Transverse colon (tissue), 4 donors: Measurements from ENCODE around the gene CERS5. TPM values are rescaled to one million over a fixed set of nuclear protein-coding genes. Genes with fewer than 3 reads are reported as not detected.

Source experiments
- DNase-seq: peaks from one replicate; pipeline ENCODE4 v3.0.0-alpha.2; 2019
- H3K27ac ChIP-seq, 4 donors: fragments of 200-600 bp; sonication (generic); 2 replicates each; pipeline ENCODE4 v1.5.1; 2016 to 2018; ENCODE audit warnings: inconsistent platforms in 4 of 4
- H3K27me3 ChIP-seq: fragments of 200-600 bp; sonication (generic); 2 replicates; pipeline ENCODE4 v1.5.1; 2017; ENCODE audit warnings: inconsistent platforms
- H3K36me3 ChIP-seq, 4 donors: fragments of 200-600 bp; sonication (generic); 2 replicates each; pipeline ENCODE4 v1.5.1; 2017 to 2019; ENCODE audit warnings: inconsistent platforms in 4 of 4
- H3K4me1 ChIP-seq, 4 donors: fragments of 200-600 bp; sonication (generic); 2 replicates each; pipeline ENCODE4 v1.5.1; 2017 to 2020; ENCODE audit warnings: inconsistent platforms in 4 of 4
- H3K4me3 ChIP-seq, 4 donors: fragments of 200-600 bp; sonication (generic); 1 replicate in 1 of 4; 2 replicates in 3 of 4; pipeline versions ENCODE4 v1.5.1 to v1.6.1; 2017 to 2019; ENCODE audit warnings: inconsistent platforms in 4 of 4
- H3K9me3 ChIP-seq, 2 donors: fragments of 200-600 bp; sonication (generic); 2 replicates each; pipeline ENCODE4 v1.5.1; 2017 to 2019; ENCODE audit warnings: inconsistent platforms in 2 of 2
- EP300 ChIP-seq: sonication (generic); formaldehyde crosslinking; IDR thresholded peaks from one replicate; pipeline ENCODE4 v1.6.1; 2017; ENCODE audit warnings: antibody characterized with exemption, low read depth
- POLR2A ChIP-seq: fragments of 450-650 bp; IDR thresholded peaks from one replicate; pipeline ENCODE4 v1.6.1; 2016; ENCODE audit warnings: antibody characterized with exemption, mild to moderate bottlenecking, moderate library complexity
- POLR2AphosphoS5 ChIP-seq, 3 donors: sonication (generic); formaldehyde crosslinking; IDR thresholded peaks; one replicate each; pipeline ENCODE4 v1.6.1; 2016; ENCODE audit warnings: antibody characterized with exemption in 3 of 3
- WGBS, 2 donors: methylation state at CpG; one replicate each; pipeline ENCODE4 v1.1.5; 2018; ENCODE audit warnings: low coverage in 1 of 2; 5-methylcytosine and 5-hydroxymethylcytosine counted together
- in situ Hi-C, 4 donors: fragments of 200-750 bp; cut with MboI; loops; one replicate each; pipeline versions ENCODE4 v1.15.0 to v1.15.1; 2017; ENCODE audit warnings: low sequenced_read_pairs in 3 of 4, low pct_ligation_motif_present in 1 of 4, low pct_unique_long_range_greater_than_20kb in 1 of 4
- intact Hi-C: fragments of 100-400 bp; cut with DNase I; formaldehyde crosslinking; loops from one replicate; pipeline ENCODE4 v1.15.1; 2023; ENCODE audit warnings: low total_unique reads
- total RNA-seq, 4 donors: library from RNA; depleted of rRNA; stranded (reverse); fragments of >200 nt; gene quantifications; one replicate each; pipeline ENCODE4 v1.1.0, GENCODE V29; 2016
- TF ChIP-seq, protein P1 (sequence below), 5 experiments: fragments of 200-600 bp in 3 of 5; fragments of 450-650 bp in 2 of 5; sonication (generic) in 3 of 5; IDR thresholded peaks; 1 replicate in 2 of 5; 2 replicates in 3 of 5; pipeline ENCODE4 v1.5.1; 2016 to 2017; ENCODE audit warnings: antibody characterized with exemption in 5 of 5, inconsistent platforms in 3 of 5, mild to moderate bottlenecking in 2 of 5, moderate library complexity in 1 of 5

The CERS5 gene
- total RNA-seq, 4 donors from 2014 or later = 17.5 to 32.5 (median 21.0) TPM

DNA sequence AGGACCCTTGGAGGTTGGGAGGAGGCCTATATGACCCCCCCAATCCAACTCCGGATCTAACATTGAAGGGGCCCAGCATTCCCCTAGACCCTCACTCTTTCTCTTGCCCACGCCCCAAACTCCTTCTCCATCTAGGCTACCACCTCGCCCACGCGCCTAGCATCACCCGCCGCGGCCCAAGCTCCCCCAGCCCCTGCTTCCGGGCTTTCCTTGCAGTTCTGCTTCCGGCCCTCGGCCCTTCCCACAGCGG lies 445 bp downstream of the CERS5 start:
- Histone ChIP-seq H3K4me1 (peaks cover 2 to 22% (median 12%) of the 10 kb centered on the region in 4 donors), H3K27me3 (no peaks in the 10 kb centered on the region), H3K27ac (peak overlapping the region; percentile 88 to 93 (median 92)), H3K36me3 (no peaks in the 10 kb centered on the region), H3K4me3 (peak overlapping the region; percentile 70 to 85 (median 80)), H3K9me3 (no peaks in the 10 kb centered on the region)
- intact Hi-C loops = no loop called here
- 0% methylated on average over 12 of the region's 12 CpGs; no CpG with 5 or more reads in 1 of the 2 donors for WGBS, 2 donors
- no peak for DNase-seq
- in situ Hi-C loops = loop anchor here in 1 of 4 donors (10.0 kb wide), 1 partner anchor 52 kb away; the partner anchor contains the start of gene COX14
- no peak for TF ChIP-seq POLR2AphosphoS5 (IDR thresholded peaks at IDR 0.05)
- TF ChIP-seq, protein P1, sequence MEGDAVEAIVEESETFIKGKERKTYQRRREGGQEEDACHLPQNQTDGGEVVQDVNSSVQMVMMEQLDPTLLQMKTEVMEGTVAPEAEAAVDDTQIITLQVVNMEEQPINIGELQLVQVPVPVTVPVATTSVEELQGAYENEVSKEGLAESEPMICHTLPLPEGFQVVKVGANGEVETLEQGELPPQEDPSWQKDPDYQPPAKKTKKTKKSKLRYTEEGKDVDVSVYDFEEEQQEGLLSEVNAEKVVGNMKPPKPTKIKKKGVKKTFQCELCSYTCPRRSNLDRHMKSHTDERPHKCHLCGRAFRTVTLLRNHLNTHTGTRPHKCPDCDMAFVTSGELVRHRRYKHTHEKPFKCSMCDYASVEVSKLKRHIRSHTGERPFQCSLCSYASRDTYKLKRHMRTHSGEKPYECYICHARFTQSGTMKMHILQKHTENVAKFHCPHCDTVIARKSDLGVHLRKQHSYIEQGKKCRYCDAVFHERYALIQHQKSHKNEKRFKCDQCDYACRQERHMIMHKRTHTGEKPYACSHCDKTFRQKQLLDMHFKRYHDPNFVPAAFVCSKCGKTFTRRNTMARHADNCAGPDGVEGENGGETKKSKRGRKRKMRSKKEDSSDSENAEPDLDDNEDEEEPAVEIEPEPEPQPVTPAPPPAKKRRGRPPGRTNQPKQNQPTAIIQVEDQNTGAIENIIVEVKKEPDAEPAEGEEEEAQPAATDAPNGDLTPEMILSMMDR (IDR thresholded peaks at IDR 0.05) = no peak
- TF ChIP-seq EP300 = no peak
- TF ChIP-seq POLR2A = no peak

DNA sequence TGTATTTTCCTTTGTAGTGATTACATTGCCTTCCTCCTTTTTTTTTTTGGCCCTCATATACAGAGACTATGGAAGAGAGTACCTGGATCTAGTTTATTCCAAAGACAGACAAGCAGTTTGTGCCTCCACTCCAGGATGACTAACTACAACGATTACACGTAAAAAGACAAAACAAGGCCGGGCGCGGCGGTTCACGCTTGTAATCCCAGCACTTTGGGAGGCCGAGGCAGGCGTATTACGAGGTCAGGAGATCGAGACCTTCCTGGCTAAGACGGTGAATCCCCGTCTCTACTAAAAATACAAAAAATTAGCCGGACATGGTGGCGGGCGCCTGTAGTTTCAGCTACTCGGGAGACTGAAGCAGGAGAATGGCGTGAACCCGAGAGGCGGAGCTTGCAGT lies 2.2 kb downstream of the CERS5 start:
- H3K4me1 ChIP-seq = peaks cover 2 to 22% (median 12%) of the 10 kb centered on the region in 4 donors
- TF ChIP-seq EP300 (no peak), POLR2AphosphoS5 (IDR thresholded peaks at IDR 0.05) (no peak), POLR2A (no peak)
- TF ChIP-seq, protein P1 (IDR thresholded peaks at IDR 0.05) = no peak
- no peaks in the 10 kb centered on the region for H3K36me3 ChIP-seq
- in situ Hi-C loops = loop anchor here in 1 of 4 donors (10.0 kb wide), 1 partner anchor 50 kb away; the partner anchor contains the start of gene COX14
- H3K27me3 ChIP-seq = no peaks in the 10 kb centered on the region
- no peak overlapping the region for H3K4me3 ChIP-seq
- DNase-seq = no peak
- intact Hi-C loops = loop anchor here (2.0 kb wide), 1 partner anchor 74 kb away; no protein-coding TSS in a partner anchor
- WGBS, 2 donors = 93 to 98% methylated on average over 6 to 20 of the region's 20 CpGs
- H3K9me3 ChIP-seq = no peaks in the 10 kb centered on the region
- no peak overlapping the region for H3K27ac ChIP-seq

DNA sequence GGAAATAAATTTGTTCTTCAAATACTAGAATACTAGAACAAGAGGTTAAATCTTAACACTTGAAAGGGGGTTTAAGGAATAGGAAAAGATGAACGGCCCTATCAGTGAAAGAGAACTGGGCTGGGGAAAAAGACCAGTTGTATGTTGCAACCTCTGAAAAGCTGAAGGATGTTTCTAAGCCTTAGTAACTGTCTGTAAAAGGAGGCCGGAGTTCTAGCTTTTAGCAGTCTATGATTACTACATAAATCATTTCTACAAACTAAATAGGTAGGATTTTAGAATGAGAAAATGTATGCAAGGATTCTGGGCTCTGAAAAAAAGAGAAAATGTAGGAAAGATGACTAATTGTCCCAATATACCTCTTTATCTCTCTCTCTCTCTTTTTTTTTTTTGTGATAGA lies 4.9 kb downstream of the CERS5 start:
- DNase-seq = no peak
- Histone ChIP-seq H3K9me3 (no peaks in the 10 kb centered on the region), H3K27ac (no peak overlapping the region), H3K4me1 (peaks cover 0 to 15% (median 10%) of the 10 kb centered on the region in 4 donors), H3K4me3 (no peak overlapping the region), H3K36me3 (no peaks in the 10 kb centered on the region), H3K27me3 (no peaks in the 10 kb centered on the region)
- 64 to 90% methylated on average over 2 of the region's 2 CpGs for WGBS, 2 donors
- intact Hi-C loops (no loop called here), in situ Hi-C loops (loop anchor here in 1 of 4 donors (10.0 kb wide), 1 partner anchor 47 kb away; the partner anchor contains the start of gene COX14)
- TF ChIP-seq EP300 = no peak
- TF ChIP-seq, protein P1 (IDR thresholded peaks at IDR 0.05) = no peak
- TF ChIP-seq POLR2AphosphoS5 (IDR thresholded peaks at IDR 0.05) = no peak
- no peak for TF ChIP-seq POLR2A

DNA sequence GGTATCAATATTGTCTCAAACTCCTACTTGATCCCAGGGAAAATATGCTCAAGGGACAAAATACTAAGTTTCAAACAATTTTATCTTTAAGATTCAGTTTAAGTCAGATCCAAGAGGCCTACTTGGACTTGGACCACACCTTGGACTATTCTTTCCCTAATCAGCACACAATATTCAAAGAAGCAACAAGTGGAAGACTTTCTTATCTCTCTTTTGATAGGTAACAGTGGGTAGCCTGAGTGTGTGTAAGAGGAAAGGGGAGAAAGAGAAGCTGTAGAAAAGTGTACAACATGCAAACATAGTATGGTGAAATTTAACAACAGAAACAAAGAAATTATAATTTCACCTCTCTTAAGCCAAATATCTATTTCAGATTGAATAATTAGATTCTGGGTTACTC lies 6.5 kb downstream of the CERS5 start:
- no peaks in the 10 kb centered on the region for H3K9me3 ChIP-seq
- H3K27me3 ChIP-seq = no peaks in the 10 kb centered on the region
- in situ Hi-C loops = loop anchor here in 1 of 4 donors (10.0 kb wide), 1 partner anchor 46 kb away; the partner anchor contains the start of gene COX14
- intact Hi-C loops = no loop called here
- TF ChIP-seq, protein P1 (IDR thresholded peaks at IDR 0.05) = no peak
- TF ChIP-seq EP300 (no peak), POLR2AphosphoS5 (IDR thresholded peaks at IDR 0.05) (no peak)
- peaks cover 0 to 4% (median 2%) of the 10 kb centered on the region in 4 donors for H3K4me1 ChIP-seq
- DNase-seq = no peak
- no peak overlapping the region for H3K27ac ChIP-seq
- H3K36me3 ChIP-seq = no peaks in the 10 kb centered on the region
- H3K4me3 ChIP-seq = no peak overlapping the region
